Measurements from ENCODE around the gene SPATA2. TPM values are rescaled to one million over a fixed set of nuclear protein-coding genes. Genes with fewer than 3 reads are reported as not detected.

The SPATA2 gene
- total and polyA plus RNA-seq, 4 donors = 1.2 to 3.4 (median 1.4) TPM

DNA sequence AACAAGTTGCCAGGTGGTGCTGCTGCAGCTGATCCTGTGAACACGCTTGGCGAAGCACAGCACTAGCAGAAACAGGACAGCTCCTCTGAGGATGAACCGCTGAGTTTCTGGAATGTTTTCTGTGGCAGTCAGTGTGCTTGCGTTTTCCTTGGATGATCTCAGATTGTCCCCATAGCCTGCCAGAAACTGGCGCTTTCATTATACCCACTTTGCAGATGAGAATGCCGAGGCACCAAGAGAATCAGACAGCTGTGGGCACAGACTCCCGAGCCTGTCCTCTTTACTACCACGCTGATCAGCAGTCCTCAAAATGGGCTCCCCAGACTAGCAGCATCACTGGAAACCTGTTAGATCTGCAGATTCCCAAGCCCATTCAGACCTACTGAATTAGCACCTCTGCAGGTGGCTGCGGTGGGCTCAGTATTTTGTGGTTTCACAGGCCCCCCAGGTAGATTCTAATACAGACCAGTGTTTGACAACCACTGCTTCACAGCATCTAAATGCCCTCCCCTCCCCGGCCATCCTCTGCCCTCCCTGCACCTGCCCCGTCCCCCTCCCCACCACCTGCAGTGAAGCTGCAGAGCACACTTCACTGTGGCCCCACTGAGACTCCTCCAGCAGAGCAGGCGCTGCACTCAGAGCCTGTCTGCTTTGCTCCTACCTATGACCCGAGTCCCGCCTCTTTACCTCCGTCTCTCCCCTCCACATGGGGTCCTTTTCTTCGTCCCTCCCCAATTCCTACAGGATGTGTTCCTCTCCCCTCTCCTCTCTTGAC, 29.6 kb downstream of the SPATA2 start:
- Histone ChIP-seq H3K9me3 (ENCODE audit: control insufficient read depth in 4 of 4, low read length in 3 of 4) (no peaks in the 10 kb centered on the region), H3K27ac (ENCODE audit: low read depth in 1 of 2, low read length in 2 of 2) (no peak overlapping the region), H3K9ac (ENCODE audit: low read depth in 1 of 2, low read length in 2 of 2) (no peak overlapping the region), H3K4me3 (ENCODE audit: low read depth in 1 of 3, low read length in 3 of 3) (no peak overlapping the region), H3K27me3 (ENCODE audit: control insufficient read depth in 4 of 4, insufficient read depth in 4 of 4, low read length in 3 of 4) (no peaks in the 10 kb centered on the region), H3K4me1 (ENCODE audit: control insufficient read depth in 4 of 4, insufficient read depth in 4 of 4, low read length in 3 of 4) (peaks cover 3 to 17% (median 9%) of the 10 kb centered on the region in 4 donors), H3K36me3 (ENCODE audit: control insufficient read depth in 4 of 4, insufficient read depth in 3 of 4, low read depth in 1 of 4, low read length in 3 of 4) (peaks cover 2 to 40% (median 17%) of the 10 kb centered on the region in 4 donors)
- no peak for DNase-seq (ENCODE audit: low spot score)
- WGBS = 96% methylated on average over 16 of the region's 16 CpGs
- TF ChIP-seq FOXA1 (IDR thresholded peaks at IDR 0.05) (no peak), ATF3 (IDR thresholded peaks at IDR 0.05) (no peak), HNF4G (IDR thresholded peaks at IDR 0.05) (no peak), HNF4A (conservative IDR thresholded peaks at IDR 0.05) (no peak), SP1 (IDR thresholded peaks at IDR 0.05) (no peak), TAF1 (conservative IDR thresholded peaks at IDR 0.05) (no peak), RXRA (IDR thresholded peaks at IDR 0.05) (no peak)
- TF ChIP-seq, protein P1, sequence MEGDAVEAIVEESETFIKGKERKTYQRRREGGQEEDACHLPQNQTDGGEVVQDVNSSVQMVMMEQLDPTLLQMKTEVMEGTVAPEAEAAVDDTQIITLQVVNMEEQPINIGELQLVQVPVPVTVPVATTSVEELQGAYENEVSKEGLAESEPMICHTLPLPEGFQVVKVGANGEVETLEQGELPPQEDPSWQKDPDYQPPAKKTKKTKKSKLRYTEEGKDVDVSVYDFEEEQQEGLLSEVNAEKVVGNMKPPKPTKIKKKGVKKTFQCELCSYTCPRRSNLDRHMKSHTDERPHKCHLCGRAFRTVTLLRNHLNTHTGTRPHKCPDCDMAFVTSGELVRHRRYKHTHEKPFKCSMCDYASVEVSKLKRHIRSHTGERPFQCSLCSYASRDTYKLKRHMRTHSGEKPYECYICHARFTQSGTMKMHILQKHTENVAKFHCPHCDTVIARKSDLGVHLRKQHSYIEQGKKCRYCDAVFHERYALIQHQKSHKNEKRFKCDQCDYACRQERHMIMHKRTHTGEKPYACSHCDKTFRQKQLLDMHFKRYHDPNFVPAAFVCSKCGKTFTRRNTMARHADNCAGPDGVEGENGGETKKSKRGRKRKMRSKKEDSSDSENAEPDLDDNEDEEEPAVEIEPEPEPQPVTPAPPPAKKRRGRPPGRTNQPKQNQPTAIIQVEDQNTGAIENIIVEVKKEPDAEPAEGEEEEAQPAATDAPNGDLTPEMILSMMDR (IDR thresholded peaks at IDR 0.05; ENCODE audit: low read depth, low read length, missing input control) = no peak
- TF ChIP-seq, protein P2, sequence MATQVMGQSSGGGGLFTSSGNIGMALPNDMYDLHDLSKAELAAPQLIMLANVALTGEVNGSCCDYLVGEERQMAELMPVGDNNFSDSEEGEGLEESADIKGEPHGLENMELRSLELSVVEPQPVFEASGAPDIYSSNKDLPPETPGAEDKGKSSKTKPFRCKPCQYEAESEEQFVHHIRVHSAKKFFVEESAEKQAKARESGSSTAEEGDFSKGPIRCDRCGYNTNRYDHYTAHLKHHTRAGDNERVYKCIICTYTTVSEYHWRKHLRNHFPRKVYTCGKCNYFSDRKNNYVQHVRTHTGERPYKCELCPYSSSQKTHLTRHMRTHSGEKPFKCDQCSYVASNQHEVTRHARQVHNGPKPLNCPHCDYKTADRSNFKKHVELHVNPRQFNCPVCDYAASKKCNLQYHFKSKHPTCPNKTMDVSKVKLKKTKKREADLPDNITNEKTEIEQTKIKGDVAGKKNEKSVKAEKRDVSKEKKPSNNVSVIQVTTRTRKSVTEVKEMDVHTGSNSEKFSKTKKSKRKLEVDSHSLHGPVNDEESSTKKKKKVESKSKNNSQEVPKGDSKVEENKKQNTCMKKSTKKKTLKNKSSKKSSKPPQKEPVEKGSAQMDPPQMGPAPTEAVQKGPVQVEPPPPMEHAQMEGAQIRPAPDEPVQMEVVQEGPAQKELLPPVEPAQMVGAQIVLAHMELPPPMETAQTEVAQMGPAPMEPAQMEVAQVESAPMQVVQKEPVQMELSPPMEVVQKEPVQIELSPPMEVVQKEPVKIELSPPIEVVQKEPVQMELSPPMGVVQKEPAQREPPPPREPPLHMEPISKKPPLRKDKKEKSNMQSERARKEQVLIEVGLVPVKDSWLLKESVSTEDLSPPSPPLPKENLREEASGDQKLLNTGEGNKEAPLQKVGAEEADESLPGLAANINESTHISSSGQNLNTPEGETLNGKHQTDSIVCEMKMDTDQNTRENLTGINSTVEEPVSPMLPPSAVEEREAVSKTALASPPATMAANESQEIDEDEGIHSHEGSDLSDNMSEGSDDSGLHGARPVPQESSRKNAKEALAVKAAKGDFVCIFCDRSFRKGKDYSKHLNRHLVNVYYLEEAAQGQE (IDR thresholded peaks at IDR 0.05) = no peak

DNA sequence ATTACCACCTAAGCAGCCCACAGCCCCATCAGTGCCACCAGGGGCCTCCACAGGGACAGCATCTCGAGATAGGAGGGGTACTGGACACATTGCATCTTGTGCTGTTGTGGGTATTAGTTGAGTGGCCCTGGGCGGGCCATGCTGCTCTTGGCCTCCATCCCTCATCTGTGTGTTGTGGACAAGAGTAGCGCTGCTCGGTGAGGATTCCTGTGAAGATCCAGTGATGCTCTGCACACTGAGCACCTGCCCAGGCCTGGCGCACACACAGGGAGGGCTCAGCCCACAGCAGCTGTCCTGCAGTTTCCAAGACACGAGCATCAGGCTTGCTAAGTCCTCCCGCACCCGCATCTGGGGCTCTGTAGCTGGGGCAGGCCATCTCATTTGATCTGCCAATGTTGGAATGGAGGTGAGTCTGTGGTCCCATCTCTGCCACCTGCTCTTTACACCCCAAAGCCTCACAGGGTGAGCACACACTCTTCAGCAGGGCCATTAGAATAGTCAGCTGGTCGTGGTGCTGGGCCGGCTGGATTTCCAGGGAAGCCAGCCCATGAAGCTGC, 32.0 kb downstream of the SPATA2 start:
- TF ChIP-seq RXRA (IDR thresholded peaks at IDR 0.05) (no peak), HNF4G (IDR thresholded peaks at IDR 0.05) (no peak), GABPA (IDR thresholded peaks at IDR 0.05 in 1 of 2, conservative IDR thresholded peaks at IDR 0.05 in 1 of 2) (no peak), FOXA2 (IDR thresholded peaks at IDR 0.05) (no peak)
- TF ChIP-seq, protein P2 (IDR thresholded peaks at IDR 0.05) = no peak
- no peaks in the 10 kb centered on the region for H3K9me3 ChIP-seq (ENCODE audit: control insufficient read depth in 4 of 4, low read length in 3 of 4)
- H3K4me1 ChIP-seq (ENCODE audit: control insufficient read depth in 4 of 4, insufficient read depth in 4 of 4, low read length in 3 of 4) = peaks cover 0 to 2% (median 0%) of the 10 kb centered on the region in 4 donors
- no peak overlapping the region for H3K9ac ChIP-seq (ENCODE audit: low read depth in 1 of 2, low read length in 2 of 2)
- H3K27me3 ChIP-seq (ENCODE audit: control insufficient read depth in 4 of 4, insufficient read depth in 4 of 4, low read length in 3 of 4) = no peaks in the 10 kb centered on the region
- no peak for DNase-seq (ENCODE audit: low spot score)
- no peak overlapping the region for H3K4me3 ChIP-seq (ENCODE audit: low read depth in 1 of 3, low read length in 3 of 3)
- H3K27ac ChIP-seq (ENCODE audit: low read depth in 1 of 2, low read length in 2 of 2) = no peak overlapping the region
- 96% methylated on average over 10 of the region's 10 CpGs for WGBS
- H3K36me3 ChIP-seq (ENCODE audit: control insufficient read depth in 4 of 4, insufficient read depth in 3 of 4, low read depth in 1 of 4, low read length in 3 of 4) = peaks cover 3 to 52% (median 22%) of the 10 kb centered on the region in 4 donors
